ENCODE data around the gene EIF1AD. TPM values are rescaled to one million over a fixed set of nuclear protein-coding genes. Genes with fewer than 3 reads are reported as not detected.

The EIF1AD gene
- polyA plus RNA-seq, 4 donors, result 14.8 to 34.9 (median 19.8) TPM

- peaks cover 0 to 27% (median 13%) of the 10 kb centered on the region in 3 donors for H3K27me3 ChIP-seq (ENCODE audit: control insufficient read depth in 3 of 3, insufficient read depth in 3 of 3, low read length in 3 of 3)
- no peaks in the 10 kb centered on the region for H3K36me3 ChIP-seq (ENCODE audit: control insufficient read depth in 3 of 3, insufficient read depth in 2 of 3, low read depth in 1 of 3, low read length in 3 of 3)
- no peak overlapping the region for H3K4me3 ChIP-seq (ENCODE audit: low read depth in 1 of 3, low read length in 3 of 3)
- H3K4me1 ChIP-seq (ENCODE audit: control insufficient read depth in 3 of 3, insufficient read depth in 2 of 3, low read depth in 1 of 3, low read length in 2 of 3), result peaks cover 0 to 2% (median 0%) of the 10 kb centered on the region in 3 donors
- 80 to 82% (median 81%) methylated on average over 18 of the region's 18 CpGs for WGBS, 3 donors
- no peak overlapping the region for H3K27ac ChIP-seq (ENCODE audit: low read depth in 1 of 3, low read length in 2 of 3)
- no peak for DNase-seq
- no peaks in the 10 kb centered on the region for H3K9me3 ChIP-seq (ENCODE audit: control insufficient read depth in 2 of 2, insufficient read depth in 1 of 2, low read depth in 1 of 2, low read length in 1 of 2)
- no peak for FAIRE-seq
Measured at GRCh38 chr11:66015936-66016792, 14.2 kb upstream of the EIF1AD start.

- peaks cover 0 to 2% (median 0%) of the 10 kb centered on the region in 3 donors for H3K4me1 ChIP-seq (ENCODE audit: control insufficient read depth in 3 of 3, insufficient read depth in 2 of 3, low read depth in 1 of 3, low read length in 2 of 3)
- H3K27me3 ChIP-seq (ENCODE audit: control insufficient read depth in 3 of 3, insufficient read depth in 3 of 3, low read length in 3 of 3), result peaks cover 0 to 34% (median 15%) of the 10 kb centered on the region in 3 donors
- no peak overlapping the region for H3K27ac ChIP-seq (ENCODE audit: low read depth in 1 of 3, low read length in 2 of 3)
- no peak for FAIRE-seq
- no peaks in the 10 kb centered on the region for H3K9me3 ChIP-seq (ENCODE audit: control insufficient read depth in 2 of 2, insufficient read depth in 1 of 2, low read depth in 1 of 2, low read length in 1 of 2)
- no peak for DNase-seq
- WGBS, 3 donors, result 83 to 96% (median 89%) methylated on average over 5 to 7 of the region's 7 CpGs
- H3K4me3 ChIP-seq (ENCODE audit: low read depth in 1 of 3, low read length in 3 of 3), result no peak overlapping the region
- no peaks in the 10 kb centered on the region for H3K36me3 ChIP-seq (ENCODE audit: control insufficient read depth in 3 of 3, insufficient read depth in 2 of 3, low read depth in 1 of 3, low read length in 3 of 3)
Measured at GRCh38 chr11:66015454-66015881, 13.5 kb upstream of the EIF1AD start.

DNA sequence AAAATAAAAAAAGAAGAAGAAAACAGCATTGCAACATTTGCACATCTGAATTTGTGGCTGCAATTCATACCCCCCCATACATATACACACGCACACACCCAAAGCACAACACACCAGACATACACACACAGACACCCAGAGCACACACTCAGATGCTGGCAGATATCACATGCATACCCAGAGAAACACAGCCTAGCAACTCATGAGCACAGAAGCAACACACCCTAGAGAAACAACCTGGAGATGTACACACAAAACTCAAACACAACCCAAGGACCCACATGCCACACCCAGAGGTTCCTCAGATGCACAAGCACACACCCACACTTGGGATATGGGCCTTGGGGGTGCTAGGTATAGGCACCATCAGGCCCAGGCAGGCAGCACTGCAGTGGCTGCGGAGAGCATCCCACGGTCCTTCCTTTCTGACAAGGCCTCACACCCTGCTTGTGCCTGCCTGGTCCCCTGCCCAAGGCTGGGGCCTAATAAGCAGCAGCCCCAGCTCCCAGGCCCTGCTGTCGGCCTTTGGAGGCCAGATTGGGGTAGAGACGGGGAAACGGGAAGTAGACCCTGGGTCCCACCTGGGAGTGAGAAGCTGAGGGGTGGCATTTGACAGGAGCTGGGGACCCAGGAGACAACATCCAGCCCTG lies 13.0 kb upstream of the EIF1AD start:
- Histone ChIP-seq H3K4me3 (ENCODE audit: low read depth in 1 of 3, low read length in 3 of 3) (no peak overlapping the region), H3K36me3 (ENCODE audit: control insufficient read depth in 3 of 3, insufficient read depth in 2 of 3, low read depth in 1 of 3, low read length in 3 of 3) (no peaks in the 10 kb centered on the region), H3K27me3 (ENCODE audit: control insufficient read depth in 3 of 3, insufficient read depth in 3 of 3, low read length in 3 of 3) (peaks cover 0 to 39% (median 15%) of the 10 kb centered on the region in 3 donors), H3K27ac (ENCODE audit: low read depth in 1 of 3, low read length in 2 of 3) (no peak overlapping the region), H3K9me3 (ENCODE audit: control insufficient read depth in 2 of 2, insufficient read depth in 1 of 2, low read depth in 1 of 2, low read length in 1 of 2) (no peaks in the 10 kb centered on the region), H3K4me1 (ENCODE audit: control insufficient read depth in 3 of 3, insufficient read depth in 2 of 3, low read depth in 1 of 3, low read length in 2 of 3) (peaks cover 0 to 2% (median 0%) of the 10 kb centered on the region in 3 donors)
- FAIRE-seq, result no peak
- 88 to 96% (median 93%) methylated on average over 6 of the region's 6 CpGs for WGBS, 3 donors
- no peak for DNase-seq

DNA sequence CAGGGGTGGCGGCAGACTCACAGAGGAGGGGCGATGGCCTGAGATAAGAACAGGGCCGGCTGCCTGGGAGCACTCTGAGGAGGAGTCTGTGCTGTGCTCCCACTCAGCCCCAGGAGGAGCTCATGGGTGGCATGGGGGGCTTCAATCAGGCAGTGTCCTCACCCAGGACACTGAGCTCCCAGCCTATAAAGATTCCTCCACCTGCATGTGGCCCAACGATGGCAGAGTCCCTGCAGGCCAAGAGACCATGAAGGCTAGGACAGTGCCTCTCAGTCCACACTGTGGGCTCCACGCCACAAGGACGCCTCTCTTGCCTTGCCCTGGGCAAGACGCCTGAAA lies 11.8 kb upstream of the EIF1AD start:
- Histone ChIP-seq H3K4me3 (ENCODE audit: low read depth in 1 of 3, low read length in 3 of 3) (no peak overlapping the region), H3K36me3 (ENCODE audit: control insufficient read depth in 3 of 3, insufficient read depth in 2 of 3, low read depth in 1 of 3, low read length in 3 of 3) (no peaks in the 10 kb centered on the region), H3K9me3 (ENCODE audit: control insufficient read depth in 2 of 2, insufficient read depth in 1 of 2, low read depth in 1 of 2, low read length in 1 of 2) (no peaks in the 10 kb centered on the region), H3K4me1 (ENCODE audit: control insufficient read depth in 3 of 3, insufficient read depth in 2 of 3, low read depth in 1 of 3, low read length in 2 of 3) (peaks cover 0 to 2% (median 0%) of the 10 kb centered on the region in 3 donors), H3K27ac (ENCODE audit: low read depth in 1 of 3, low read length in 2 of 3) (no peak overlapping the region), H3K27me3 (ENCODE audit: control insufficient read depth in 3 of 3, insufficient read depth in 3 of 3, low read length in 3 of 3) (peaks cover 0 to 45% (median 15%) of the 10 kb centered on the region in 3 donors)
- FAIRE-seq, result no peak
- DNase-seq, result no peak
- WGBS, 3 donors, result 56 to 69% (median 66%) methylated on average over 7 of the region's 7 CpGs

DNA sequence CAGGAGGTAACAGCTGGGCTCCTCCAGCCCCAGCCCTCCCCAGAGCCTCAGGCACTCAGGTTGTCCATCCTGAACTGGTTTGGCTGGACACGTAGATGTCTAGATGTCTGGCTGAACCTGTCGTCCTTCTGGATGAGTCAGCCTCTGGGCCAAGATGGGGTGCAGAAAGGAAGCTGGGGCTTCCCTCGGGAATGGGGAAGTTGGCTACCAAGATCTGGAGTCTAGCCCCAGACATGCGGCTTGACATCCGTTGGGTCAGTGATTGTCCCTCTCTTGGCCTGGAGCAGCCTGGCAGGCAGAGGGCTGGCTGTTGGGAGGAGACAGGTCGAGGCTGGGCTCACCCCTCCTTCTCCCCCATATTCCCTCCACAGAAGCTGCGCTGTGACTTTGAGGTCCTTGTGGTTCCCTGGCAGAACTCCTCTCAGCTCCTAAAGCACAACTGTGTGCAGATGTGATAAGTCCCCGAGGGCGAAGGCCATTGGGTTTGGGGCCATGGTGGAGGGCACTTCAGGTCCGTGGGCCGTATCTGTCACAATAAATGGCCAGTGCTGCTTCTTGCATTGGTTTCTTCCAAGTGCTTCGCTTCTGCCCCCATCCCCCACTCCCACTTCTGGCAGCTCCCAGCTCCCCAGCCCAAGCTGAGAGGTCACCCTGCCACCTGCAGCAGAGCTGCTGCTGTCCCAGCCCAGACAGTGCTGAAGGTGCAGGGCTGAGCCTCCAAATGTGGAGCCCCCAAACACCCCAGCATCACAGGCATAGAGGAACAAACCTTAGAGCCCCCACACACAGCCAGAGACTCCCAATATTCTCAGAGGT lies 11.2 kb upstream of the EIF1AD start:
- Histone ChIP-seq H3K27me3 (ENCODE audit: control insufficient read depth in 3 of 3, insufficient read depth in 3 of 3, low read length in 3 of 3) (peaks cover 0 to 50% (median 15%) of the 10 kb centered on the region in 3 donors), H3K4me3 (ENCODE audit: low read depth in 1 of 3, low read length in 3 of 3) (no peak overlapping the region)

DNA sequence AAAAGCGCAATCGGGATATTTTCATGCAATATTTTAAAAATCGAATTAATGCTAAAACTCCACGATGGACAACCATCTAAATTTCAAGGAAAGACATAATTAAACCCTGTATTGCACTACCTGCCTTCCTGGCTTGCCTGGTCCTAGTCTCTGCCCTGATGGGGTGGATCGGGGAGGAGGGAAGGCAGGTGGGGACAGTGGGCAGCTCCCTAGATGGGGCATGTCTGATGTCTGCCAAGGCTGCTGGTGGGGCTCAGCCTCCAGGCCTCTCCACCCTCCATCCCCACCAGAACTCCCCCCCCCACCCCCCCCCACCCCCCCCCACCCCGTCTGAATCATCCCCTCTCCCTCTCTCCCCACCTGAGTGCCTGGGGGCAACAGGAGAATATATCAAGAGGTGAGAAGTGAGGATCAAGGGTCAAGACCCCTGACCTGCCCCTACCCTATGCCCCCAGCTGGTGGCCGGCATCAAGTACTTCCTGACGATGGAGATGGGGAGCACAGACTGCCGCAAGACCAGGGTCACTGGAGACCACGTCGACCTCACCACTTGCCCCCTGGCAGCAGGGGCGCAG lies 10.5 kb upstream of the EIF1AD start:
- no peak for DNase-seq
- H3K4me1 ChIP-seq (ENCODE audit: control insufficient read depth in 3 of 3, insufficient read depth in 2 of 3, low read depth in 1 of 3, low read length in 2 of 3), result peaks cover 0 to 2% (median 0%) of the 10 kb centered on the region in 3 donors
- no peak for FAIRE-seq
- H3K4me3 ChIP-seq (ENCODE audit: low read depth in 1 of 3, low read length in 3 of 3), result no peak overlapping the region
- 51 to 62% (median 60%) methylated on average over 11 of the region's 12 CpGs for WGBS, 3 donors
- H3K36me3 ChIP-seq (ENCODE audit: control insufficient read depth in 3 of 3, insufficient read depth in 2 of 3, low read depth in 1 of 3, low read length in 3 of 3), result no peaks in the 10 kb centered on the region
- no peak overlapping the region for H3K27ac ChIP-seq (ENCODE audit: low read depth in 1 of 3, low read length in 2 of 3)
- H3K27me3 ChIP-seq (ENCODE audit: control insufficient read depth in 3 of 3, insufficient read depth in 3 of 3, low read length in 3 of 3), result peaks cover 0 to 54% (median 15%) of the 10 kb centered on the region in 3 donors
- no peaks in the 10 kb centered on the region for H3K9me3 ChIP-seq (ENCODE audit: control insufficient read depth in 2 of 2, insufficient read depth in 1 of 2, low read depth in 1 of 2, low read length in 1 of 2)

More for the DNA sequence above, 11.2 kb upstream of the EIF1AD start:
- no peaks in the 10 kb centered on the region for H3K9me3 ChIP-seq (ENCODE audit: control insufficient read depth in 2 of 2, insufficient read depth in 1 of 2, low read depth in 1 of 2, low read length in 1 of 2)
- H3K4me1 ChIP-seq (ENCODE audit: control insufficient read depth in 3 of 3, insufficient read depth in 2 of 3, low read depth in 1 of 3, low read length in 2 of 3), result peaks cover 0 to 2% (median 0%) of the 10 kb centered on the region in 3 donors
- no peak overlapping the region for H3K27ac ChIP-seq (ENCODE audit: low read depth in 1 of 3, low read length in 2 of 3)
- WGBS, 3 donors, result 35 to 49% (median 41%) methylated on average over 11 to 12 of the region's 12 CpGs
- DNase-seq (no peak), FAIRE-seq (no peak)
- H3K36me3 ChIP-seq (ENCODE audit: control insufficient read depth in 3 of 3, insufficient read depth in 2 of 3, low read depth in 1 of 3, low read length in 3 of 3), result no peaks in the 10 kb centered on the region

- FAIRE-seq (no peak), DNase-seq (peak in 1 of 2 donors; percentile 21)
- Histone ChIP-seq H3K9me3 (ENCODE audit: control insufficient read depth in 2 of 2, insufficient read depth in 1 of 2, low read depth in 1 of 2, low read length in 1 of 2) (no peaks in the 10 kb centered on the region), H3K27ac (ENCODE audit: low read depth in 1 of 3, low read length in 2 of 3) (no peak within 1 kb of the TSS), H3K4me3 (ENCODE audit: low read depth in 1 of 3, low read length in 3 of 3) (peak within 1 kb of the TSS in 1 of 3 donors; percentile 8), H3K36me3 (ENCODE audit: control insufficient read depth in 3 of 3, insufficient read depth in 2 of 3, low read depth in 1 of 3, low read length in 3 of 3) (peaks cover 0 to 4% (median 0%) of the 10 kb centered on the region in 3 donors), H3K4me1 (ENCODE audit: control insufficient read depth in 3 of 3, insufficient read depth in 2 of 3, low read depth in 1 of 3, low read length in 2 of 3) (peaks cover 0 to 2% (median 0%) of the 10 kb centered on the region in 3 donors), H3K27me3 (ENCODE audit: control insufficient read depth in 3 of 3, insufficient read depth in 3 of 3, low read length in 3 of 3) (peaks cover 0 to 54% (median 15%) of the 10 kb centered on the region in 3 donors)
- 5 to 6% (median 5%) methylated on average over 54 to 61 of the region's 61 CpGs for WGBS, 3 donors
Measured at GRCh38 chr11:66011785-66012303, 9.9 kb upstream of the EIF1AD start, which contains the start of gene CST6. CST6 (plus strand) TSS chr11:66012008; CDS start chr11:66012045, 37 bp downstream.

Measured in small intestine (tissue), 7 donors.